GM21737 (cell line): ENCODE results near the gene LST1.

Source experiments
- ATAC-seq: cut with Tn5 transposase; IDR thresholded peaks from one replicate; pipeline ENCODE4 v1.9.1; 2021; ENCODE audit warnings: mild to moderate bottlenecking, moderate library complexity; ENCODE audit not compliant: unreplicated experiment

Gene LST1

DNA sequence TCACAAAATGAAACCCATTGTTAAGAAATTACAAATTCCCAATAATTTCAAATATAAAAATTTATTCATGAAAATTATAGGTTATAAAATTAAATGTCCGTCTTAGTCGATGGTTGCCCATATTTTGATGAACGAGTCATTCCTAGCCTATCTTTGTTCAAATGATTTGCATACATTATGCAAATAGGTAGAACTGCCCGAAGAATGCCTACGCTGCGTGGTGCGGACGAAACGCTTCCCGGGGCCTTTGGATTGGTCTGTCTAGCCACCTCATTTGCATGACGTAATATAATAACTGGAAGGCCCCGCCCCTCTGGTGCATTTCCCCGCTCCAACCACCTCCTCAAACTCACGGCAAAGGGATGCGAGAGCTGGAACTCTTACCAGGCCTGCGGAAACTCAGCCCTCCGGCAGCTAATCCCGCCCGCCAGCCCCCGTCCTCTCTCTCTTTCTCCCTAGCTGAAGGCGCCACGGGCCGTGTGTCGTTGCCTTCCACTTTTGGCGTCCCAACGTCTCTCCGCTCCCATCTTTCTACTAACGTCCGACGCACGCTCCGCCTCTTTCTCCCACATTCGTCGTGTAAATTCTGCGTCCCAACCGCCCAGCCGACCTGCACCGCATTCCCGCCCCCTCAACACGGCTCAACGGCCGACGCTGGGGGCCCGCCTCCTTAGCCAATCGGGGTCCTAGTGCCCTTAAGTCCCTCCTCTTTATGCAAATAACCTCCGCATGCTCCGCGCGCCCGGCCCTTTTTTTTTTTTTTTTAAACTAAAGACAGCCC, 33.9 kb downstream of the LST1 start:
- peak; percentile 80 for ATAC-seq

DNA sequence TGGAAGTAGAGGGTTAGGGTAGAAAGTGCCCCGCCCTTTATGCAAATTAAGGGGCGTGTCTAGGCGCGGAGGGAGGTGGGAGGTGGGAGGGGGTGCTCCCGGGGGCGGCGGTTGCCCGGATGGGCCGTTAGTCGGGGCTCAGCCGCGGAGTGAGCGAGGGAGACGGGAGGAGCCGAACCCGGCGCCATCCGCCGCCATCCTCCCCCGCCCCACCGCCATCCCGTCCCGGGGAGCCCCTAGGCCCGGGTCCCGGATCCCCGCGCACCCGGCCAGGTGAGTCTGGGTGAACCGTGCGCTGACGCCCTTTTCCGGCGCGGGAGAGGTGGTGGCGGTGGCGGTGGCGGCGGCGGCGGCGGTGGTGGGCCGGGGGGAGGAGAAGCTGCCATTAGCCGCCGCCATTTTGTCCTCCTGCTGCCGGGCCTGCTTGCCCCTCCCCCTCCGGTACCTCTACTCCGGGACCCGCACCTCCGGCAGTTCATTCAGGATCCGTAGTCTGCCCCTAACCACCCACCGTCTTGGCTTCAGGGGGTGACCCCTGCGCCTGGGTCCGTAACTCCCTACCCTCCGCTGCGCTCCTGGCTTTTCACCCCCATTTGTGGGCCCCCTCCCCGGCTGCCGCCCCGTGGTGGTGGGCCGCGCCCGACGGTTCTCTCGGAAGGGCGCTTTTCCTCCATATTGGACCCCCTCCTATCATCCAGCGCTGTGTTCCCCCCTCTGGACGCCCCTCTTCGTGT, 34.7 kb downstream of the LST1 start, which contains the start of gene PRRC2A:
TSS of gene PRRC2A (plus strand) at position 130 of the 734 bp plus-strand sequence. CDS start 2,075 bp downstream, outside the sequence.
- peak; percentile 52 for ATAC-seq

DNA sequence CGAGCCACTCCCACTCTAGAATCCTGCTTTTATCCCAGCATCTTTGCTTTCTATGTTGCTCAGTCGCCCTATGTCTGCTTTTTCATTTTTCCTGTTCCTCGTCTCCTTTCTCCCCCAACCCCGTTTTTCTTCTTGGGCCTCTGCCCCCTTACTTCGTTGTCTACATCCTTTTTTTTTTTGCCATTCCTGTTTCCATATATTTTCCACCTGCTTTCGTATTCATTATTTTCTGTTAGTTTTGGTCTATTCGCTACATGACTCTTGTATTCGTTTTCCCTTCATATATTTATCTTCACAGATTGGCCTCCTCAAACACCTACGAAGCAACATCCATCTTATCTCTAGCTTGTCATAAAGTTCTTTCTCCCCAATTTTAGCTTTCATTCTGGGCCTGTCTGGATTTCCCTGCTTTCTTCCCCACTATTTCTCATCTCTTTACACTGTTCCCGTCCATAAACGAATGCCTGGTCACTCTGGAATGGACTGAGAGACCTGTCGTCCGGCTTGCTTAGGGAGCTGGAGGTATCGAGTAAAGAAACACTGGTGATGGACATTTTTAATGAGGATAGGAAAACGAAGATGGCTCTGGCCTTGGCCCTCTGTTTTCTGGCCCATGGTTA, 35.4 kb downstream of the LST1 start:
- ATAC-seq: no peak

GRCh38 chr6:31621991-31622390, 35.9 kb downstream of the LST1 start:
- no peak for ATAC-seq

GRCh38 chr6:31622684-31623091, 36.6 kb downstream of the LST1 start:
- ATAC-seq: no peak

DNA sequence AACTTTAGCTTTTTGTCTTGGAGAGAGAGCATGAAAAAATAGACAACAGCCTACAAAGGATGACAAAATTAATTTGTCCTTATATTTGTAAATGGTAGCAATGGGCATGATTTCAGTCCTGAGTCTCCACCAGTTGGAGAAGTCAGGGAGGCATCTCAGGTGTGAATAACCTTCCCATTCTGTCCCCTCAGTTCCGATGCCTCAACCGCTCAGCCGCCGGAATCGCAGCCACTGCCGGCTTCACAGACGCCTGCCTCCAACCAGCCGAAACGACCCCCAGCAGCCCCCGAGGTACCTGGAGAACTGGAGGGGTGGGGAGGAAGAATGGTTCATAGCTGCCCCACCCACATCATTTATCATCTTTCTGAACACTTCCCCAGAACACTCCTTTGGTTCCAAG, 38.0 kb downstream of the LST1 start:
- ATAC-seq: no peak

DNA sequence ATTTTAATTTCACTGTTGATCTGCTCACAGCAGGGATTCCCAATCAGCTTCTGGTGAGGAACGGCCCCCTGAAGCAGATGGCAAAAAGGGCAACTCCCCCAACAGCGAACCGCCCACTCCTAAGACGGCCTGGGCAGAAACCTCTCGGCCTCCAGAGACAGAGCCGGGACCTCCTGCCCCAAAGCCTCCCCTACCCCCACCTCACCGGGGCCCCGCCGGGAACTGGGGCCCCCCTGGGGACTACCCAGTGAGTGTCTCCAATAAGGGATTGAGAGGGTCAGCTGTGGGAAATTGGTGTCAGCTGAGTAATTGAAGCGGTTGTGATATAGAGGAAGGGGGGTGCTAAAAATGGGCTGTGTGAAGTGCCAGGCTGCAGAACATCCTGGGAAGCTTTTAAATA, 40.9 kb downstream of the LST1 start:
- no peak for ATAC-seq

- ATAC-seq: no peak
Observed at GRCh38 chr6:31627690-31628287, 41.7 kb downstream of the LST1 start.

DNA sequence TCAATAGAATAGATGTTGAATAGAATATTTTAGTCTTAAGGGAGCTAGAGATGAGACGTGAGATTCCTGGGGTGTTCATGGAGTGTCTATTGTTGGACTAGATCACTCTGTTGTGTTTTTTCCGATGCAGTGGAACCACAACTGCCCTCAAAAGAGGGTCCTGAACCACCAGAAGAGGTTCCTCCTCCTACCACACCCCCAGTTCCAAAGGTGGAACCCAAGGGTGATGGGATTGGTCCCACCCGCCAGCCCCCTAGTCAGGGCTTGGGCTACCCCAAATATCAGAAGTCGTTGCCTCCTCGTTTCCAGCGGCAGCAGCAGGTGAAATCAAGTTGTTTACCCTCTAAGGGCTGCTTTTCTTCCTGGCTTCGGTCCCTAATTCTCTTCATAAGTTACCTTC, 42.9 kb downstream of the LST1 start:
- no peak for ATAC-seq

- no peak for ATAC-seq
Observed at GRCh38 chr6:31630177-31630934, 44.3 kb downstream of the LST1 start.

- ATAC-seq: no peak
Observed at GRCh38 chr6:31631209-31631608, 45.1 kb downstream of the LST1 start.

DNA sequence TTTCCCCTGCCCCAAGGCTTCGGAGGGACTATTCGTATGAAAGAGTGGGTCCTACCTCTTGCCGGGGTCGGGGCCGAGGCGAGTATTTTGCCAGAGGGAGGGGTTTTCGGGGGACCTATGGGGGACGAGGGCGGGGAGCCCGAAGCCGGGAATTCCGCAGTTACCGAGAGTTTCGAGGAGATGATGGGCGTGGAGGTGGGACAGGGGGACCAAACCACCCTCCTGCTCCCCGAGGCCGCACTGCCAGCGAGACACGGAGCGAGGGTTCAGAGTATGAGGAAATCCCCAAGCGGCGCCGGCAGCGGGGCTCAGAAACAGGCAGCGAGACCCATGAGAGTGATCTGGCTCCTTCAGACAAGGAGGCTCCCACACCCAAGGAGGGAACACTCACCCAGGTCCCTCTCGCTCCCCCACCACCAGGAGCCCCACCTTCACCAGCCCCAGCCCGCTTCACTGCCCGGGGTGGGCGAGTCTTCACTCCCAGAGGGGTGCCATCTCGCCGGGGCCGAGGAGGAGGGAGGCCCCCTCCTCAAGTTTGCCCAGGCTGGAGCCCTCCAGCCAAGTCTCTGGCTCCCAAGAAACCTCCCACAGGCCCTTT, 45.7 kb downstream of the LST1 start:
- no peak for ATAC-seq

GRCh38 chr6:31632279-31632946, 46.3 kb downstream of the LST1 start:
- ATAC-seq: no peak

GRCh38 chr6:31633447-31633846, 47.4 kb downstream of the LST1 start:
- no peak for ATAC-seq

GRCh38 chr6:31634131-31634530, 48.1 kb downstream of the LST1 start:
- ATAC-seq: no peak

- ATAC-seq: no peak
Observed at GRCh38 chr6:31634969-31635575, 49.0 kb downstream of the LST1 start.

DNA sequence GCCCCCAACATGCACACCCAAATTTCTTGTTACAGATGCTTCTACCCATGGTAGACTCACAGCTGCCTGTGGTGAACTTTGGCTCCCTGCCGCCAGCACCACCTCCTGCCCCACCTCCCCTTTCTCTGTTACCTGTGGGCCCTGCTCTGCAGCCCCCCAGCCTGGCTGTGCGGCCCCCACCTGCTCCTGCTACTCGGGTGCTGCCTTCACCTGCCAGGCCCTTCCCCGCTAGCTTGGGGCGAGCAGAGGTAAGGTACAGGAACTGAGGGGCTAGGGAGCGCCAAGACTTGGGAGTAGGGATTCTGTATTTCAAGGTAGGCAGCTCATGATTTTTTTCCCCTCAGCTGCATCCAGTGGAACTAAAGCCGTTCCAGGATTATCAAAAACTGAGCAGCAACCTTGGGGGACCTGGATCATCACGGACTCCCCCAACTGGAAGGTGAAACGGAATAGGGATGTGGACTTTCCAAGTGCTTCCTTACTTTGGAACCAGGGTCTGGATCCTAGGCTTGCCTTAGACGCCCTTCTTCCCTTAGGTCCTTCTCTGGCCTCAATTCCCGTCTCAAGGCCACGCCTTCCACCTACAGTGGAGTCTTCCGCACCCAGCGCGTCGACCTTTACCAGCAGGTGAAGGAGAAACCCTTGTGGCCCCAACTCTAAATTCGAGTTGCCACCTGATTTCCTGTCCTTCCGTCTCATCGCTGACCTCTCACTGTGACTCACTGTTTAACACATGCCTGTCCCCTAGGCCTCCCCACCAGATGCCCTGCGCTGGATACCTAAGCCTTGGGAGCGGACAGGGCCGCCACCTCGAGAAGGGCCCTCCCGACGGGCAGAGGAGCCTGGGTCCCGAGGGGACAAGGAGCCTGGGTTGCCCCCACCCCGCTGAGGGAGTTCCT, 50.9 kb downstream of the LST1 start:
- no peak for ATAC-seq
